IPS-18a (cell line): ENCODE data around the gene ALOX5.

ENCODE experiments used
- H3K27ac ChIP-seq: one replicate; pipeline ENCODE4 v1.5.1; 2013; ENCODE audit warnings: low read length
- H3K27me3 ChIP-seq: one replicate; pipeline ENCODE4 v1.6.1; 2013; ENCODE audit warnings: mild to moderate bottlenecking, low read length; ENCODE audit not compliant: control insufficient read depth, insufficient read depth
- H3K36me3 ChIP-seq: one replicate; pipeline ENCODE4 v1.6.1; 2013; ENCODE audit warnings: low read depth, low read length; ENCODE audit not compliant: control insufficient read depth
- H3K4me1 ChIP-seq: one replicate; pipeline ENCODE4 v1.6.1; 2013; ENCODE audit warnings: low read depth, low read length; ENCODE audit not compliant: control insufficient read depth
- H3K4me3 ChIP-seq: one replicate; pipeline ENCODE4 v1.5.1; 2013; ENCODE audit warnings: low read length
- H3K9ac ChIP-seq: one replicate; pipeline ENCODE4 v1.6.1; 2013; ENCODE audit warnings: mild to moderate bottlenecking, low read length, moderate library complexity
- H3K9me3 ChIP-seq: one replicate; pipeline ENCODE4 v1.6.1; 2013; ENCODE audit warnings: low read depth, low read length; ENCODE audit not compliant: control insufficient read depth

ALOX5 gene

DNA sequence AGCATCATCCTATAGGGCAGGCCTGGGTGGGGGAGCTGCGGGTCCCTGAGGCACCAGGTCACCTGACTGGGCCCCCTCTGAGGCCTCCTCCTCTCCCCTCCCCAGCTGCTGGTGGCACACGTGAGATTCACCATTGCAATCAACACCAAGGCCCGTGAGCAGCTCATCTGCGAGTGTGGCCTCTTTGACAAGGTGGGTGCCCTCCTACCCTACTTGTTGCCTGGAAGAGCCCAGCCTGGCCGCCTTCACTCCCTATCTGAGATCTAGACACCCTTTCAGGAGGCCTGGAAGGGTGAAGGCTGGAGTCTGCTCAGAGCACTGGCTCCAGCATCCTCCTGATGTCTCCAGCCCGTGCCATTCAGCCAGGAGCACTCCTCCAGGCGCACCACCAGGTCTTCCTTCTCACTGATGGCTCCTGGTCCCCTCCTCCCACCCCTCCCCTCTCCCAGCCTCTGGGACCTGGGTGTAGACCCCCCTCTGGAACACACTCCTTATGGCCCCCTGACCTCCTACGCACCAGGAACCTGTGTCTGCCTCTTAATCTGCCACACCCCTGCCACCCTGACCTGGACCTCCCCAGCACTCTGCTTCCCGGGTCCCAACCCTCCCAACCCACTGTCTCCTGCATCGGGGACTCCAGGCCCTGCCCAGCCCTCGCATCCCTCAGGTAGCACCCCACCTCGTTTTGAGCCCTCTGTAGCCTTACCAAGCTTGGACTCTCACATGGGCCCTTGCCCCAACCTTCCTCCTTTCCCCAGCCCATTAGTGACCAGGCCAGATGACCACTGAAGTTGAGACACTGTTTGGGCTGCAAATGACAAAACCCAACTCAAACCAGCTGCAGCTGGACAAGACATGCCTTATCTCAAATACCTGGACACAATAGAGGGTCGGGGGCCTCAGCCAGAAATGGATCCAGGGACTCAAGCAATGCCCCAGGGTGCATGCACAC lies 67.5 kb downstream of the ALOX5 start:
- H3K27me3 ChIP-seq, result no peaks in the 10 kb centered on the region
- no peaks in the 10 kb centered on the region for H3K4me1 ChIP-seq
- no peaks in the 10 kb centered on the region for H3K36me3 ChIP-seq
- no peaks in the 10 kb centered on the region for H3K9me3 ChIP-seq
- no peak overlapping the region for H3K9ac ChIP-seq
- no peak overlapping the region for H3K4me3 ChIP-seq
- H3K27ac ChIP-seq, result no peak overlapping the region

DNA sequence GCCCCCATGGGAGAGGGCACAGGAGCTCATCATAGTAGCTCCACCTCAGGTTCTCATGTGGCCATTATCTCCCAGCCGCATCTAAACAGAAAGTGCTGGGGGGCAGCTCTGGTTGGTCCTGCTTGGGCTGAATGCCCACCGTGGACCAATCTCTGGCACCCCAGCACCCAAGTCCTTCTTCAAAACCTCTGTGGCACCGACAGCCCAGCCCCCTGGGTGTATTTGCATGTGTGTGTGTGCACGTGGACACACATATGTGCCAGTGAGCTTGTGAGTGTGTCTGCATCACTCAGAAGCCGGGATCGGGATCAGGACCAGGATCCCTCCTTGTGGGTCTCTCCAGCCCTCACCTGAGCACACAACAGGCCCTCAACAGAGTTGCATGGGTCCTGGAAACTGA lies 68.2 kb downstream of the ALOX5 start:
- H3K4me3 ChIP-seq, result no peak overlapping the region
- no peaks in the 10 kb centered on the region for H3K4me1 ChIP-seq
- no peak overlapping the region for H3K9ac ChIP-seq
- H3K36me3 ChIP-seq, result no peaks in the 10 kb centered on the region
- no peaks in the 10 kb centered on the region for H3K27me3 ChIP-seq
- no peaks in the 10 kb centered on the region for H3K9me3 ChIP-seq
- no peak overlapping the region for H3K27ac ChIP-seq

DNA sequence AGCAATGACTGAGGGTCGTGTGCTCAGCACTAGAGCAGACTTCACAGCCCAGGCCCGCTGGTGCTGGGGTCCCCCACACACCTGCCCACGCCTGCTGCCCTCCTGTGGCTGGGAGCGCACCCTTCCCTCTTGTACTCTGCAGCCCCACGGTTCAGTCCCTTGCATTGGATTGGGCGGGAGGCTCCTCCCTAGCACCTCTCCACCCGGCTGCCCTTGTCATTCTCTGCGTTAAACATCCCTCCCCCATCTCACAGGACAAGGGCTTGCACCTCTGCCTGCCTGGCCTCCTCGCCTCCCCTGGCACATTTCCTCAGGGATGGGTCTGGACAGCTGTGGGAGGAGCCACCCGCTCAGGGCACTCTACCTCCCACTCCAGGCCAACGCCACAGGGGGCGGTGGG lies 68.6 kb downstream of the ALOX5 start:
- Histone ChIP-seq H3K27me3 (no peaks in the 10 kb centered on the region), H3K27ac (no peak overlapping the region), H3K9ac (no peak overlapping the region), H3K4me1 (no peaks in the 10 kb centered on the region), H3K9me3 (no peaks in the 10 kb centered on the region), H3K4me3 (no peak overlapping the region), H3K36me3 (no peaks in the 10 kb centered on the region)

DNA sequence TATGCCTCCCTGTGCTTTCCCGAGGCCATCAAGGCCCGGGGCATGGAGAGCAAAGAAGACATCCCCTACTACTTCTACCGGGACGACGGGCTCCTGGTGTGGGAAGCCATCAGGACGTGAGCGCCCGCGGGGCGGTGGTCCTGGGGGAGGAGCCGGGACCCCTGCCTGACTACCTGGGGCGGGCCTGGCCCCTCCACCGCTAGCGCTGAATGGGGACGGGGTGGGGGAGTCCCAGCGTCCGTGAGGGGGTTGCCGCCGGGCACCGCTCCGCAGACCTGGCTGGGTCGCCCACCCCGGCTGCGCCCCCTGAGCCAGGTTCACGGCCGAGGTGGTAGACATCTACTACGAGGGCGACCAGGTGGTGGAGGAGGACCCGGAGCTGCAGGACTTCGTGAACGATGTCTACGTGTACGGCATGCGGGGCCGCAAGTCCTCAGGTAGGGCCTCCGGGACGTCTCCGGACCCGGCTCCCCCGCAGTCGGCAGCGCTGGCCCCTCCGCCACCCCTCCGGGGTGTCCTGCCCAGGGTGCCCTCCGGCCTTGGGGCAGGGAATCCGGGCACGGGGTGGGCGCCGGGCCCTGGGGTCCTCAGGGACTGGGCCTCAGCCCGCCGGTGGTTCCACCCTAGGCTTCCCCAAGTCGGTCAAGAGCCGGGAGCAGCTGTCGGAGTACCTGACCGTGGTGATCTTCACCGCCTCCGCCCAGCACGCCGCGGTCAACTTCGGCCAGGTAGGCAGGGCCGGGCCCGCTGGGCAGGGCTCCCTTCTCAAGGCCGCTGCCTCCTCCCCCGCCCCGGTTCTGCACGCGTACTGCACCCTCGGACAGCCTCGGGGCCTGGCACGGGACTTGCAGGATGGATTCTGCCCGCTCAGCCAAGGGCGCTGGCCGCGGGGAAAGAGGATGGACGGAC lies 69.3 kb downstream of the ALOX5 start:
- H3K27me3 ChIP-seq, result no peaks in the 10 kb centered on the region
- H3K4me3 ChIP-seq, result no peak overlapping the region
- no peaks in the 10 kb centered on the region for H3K36me3 ChIP-seq
- H3K4me1 ChIP-seq, result no peaks in the 10 kb centered on the region
- H3K9ac ChIP-seq, result no peak overlapping the region
- no peaks in the 10 kb centered on the region for H3K9me3 ChIP-seq
- no peak overlapping the region for H3K27ac ChIP-seq

DNA sequence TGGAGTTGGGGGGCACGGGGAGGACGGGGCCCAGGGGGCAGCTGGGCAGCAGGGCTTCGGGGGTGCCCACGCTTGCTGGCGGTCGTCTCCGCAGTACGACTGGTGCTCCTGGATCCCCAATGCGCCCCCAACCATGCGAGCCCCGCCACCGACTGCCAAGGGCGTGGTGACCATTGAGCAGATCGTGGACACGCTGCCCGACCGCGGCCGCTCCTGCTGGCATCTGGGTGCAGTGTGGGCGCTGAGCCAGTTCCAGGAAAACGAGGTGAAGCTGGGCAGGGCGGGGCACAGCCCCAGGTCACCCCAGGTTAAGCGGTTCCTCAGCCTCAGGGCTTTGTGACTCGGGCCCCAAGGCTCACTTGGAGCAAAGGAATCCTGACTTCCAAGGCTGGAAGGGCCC lies 70.0 kb downstream of the ALOX5 start:
- Histone ChIP-seq H3K27me3 (no peaks in the 10 kb centered on the region), H3K9me3 (no peaks in the 10 kb centered on the region), H3K36me3 (no peaks in the 10 kb centered on the region), H3K4me3 (no peak overlapping the region), H3K4me1 (no peaks in the 10 kb centered on the region), H3K9ac (no peak overlapping the region), H3K27ac (no peak overlapping the region)

DNA sequence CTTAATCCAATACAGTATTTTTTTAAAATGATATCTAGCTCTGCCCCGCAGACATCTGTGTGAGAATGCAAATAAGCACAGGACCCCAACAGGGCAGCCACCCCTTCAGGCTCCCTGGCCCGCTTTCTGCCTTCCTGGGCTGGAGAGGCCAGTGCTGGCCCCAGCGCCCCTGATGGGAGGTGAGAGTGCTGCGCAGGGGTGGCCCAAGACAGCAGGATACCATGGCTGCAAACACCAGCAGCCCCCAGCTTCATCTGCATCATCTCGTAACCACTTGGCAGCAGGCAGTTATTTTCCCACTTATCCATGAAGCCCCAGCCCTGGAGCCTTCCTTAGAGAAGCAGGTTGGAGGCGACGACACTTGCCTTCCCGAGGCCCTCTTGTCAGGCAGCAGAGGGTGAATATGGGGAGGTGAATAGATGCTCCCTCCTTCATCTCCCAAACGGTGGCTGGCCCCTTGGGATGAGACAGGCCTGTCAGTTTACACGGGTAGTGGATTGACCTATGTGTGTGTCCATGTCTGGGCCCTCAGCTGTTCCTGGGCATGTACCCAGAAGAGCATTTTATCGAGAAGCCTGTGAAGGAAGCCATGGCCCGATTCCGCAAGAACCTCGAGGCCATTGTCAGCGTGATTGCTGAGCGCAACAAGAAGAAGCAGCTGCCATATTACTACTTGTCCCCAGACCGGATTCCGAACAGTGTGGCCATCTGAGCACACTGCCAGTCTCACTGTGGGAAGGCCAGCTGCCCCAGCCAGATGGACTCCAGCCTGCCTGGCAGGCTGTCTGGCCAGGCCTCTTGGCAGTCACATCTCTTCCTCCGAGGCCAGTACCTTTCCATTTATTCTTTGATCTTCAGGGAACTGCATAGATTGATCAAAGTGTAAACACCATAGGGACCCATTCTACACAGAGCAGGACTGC lies 71.2 kb downstream of the ALOX5 start:
- Histone ChIP-seq H3K9me3 (no peaks in the 10 kb centered on the region), H3K27me3 (no peaks in the 10 kb centered on the region), H3K9ac (no peak overlapping the region), H3K27ac (no peak overlapping the region), H3K36me3 (no peaks in the 10 kb centered on the region), H3K4me3 (no peak overlapping the region), H3K4me1 (no peaks in the 10 kb centered on the region)

DNA sequence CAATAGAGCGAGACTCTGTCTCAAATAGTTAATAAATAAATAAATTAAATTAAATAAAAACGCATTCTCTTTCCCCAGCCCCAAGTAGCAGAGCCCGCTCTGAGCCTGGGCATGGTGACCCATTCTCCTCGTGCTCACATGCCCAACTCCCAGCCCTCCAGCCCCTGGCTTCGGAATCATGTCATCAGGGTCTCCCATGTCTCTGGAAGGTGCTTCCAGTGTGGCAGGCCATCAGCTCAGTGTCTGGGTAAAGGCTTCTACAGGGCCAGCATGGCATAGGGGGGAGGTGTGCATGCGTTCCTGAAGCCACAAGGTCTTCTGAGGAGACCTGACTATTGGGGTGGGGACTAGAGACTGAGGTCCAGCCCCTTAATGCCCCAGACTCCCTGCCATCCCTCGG lies 72.8 kb downstream of the ALOX5 start:
- no peaks in the 10 kb centered on the region for H3K27me3 ChIP-seq
- H3K36me3 ChIP-seq, result no peaks in the 10 kb centered on the region
- no peaks in the 10 kb centered on the region for H3K4me1 ChIP-seq
- no peak overlapping the region for H3K4me3 ChIP-seq
- H3K27ac ChIP-seq, result no peak overlapping the region
- H3K9ac ChIP-seq, result no peak overlapping the region
- H3K9me3 ChIP-seq, result no peaks in the 10 kb centered on the region

DNA sequence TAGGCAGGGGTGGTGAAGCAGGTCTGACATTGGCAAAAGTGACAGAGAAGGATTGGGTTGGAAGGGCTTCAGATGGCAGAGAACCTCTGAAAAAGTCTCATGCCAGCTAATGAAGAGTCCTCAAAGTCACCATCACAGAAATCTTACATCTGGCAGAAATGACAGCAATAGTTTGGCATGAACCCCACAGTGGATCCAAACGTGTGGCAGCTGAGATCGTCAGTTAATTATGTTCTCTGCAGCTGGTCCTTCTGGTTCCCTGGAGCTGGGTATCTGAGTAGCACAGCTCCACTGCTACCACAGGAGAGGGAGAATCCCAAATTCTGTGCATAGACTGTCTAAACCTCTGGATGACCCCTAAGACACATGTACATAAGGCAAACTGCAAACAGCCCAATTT lies 73.4 kb downstream of the ALOX5 start:
- H3K9me3 ChIP-seq, result no peaks in the 10 kb centered on the region
- H3K27me3 ChIP-seq, result no peaks in the 10 kb centered on the region
- no peaks in the 10 kb centered on the region for H3K36me3 ChIP-seq
- no peak overlapping the region for H3K9ac ChIP-seq
- H3K4me1 ChIP-seq, result no peaks in the 10 kb centered on the region
- no peak overlapping the region for H3K4me3 ChIP-seq
- H3K27ac ChIP-seq, result no peak overlapping the region

DNA sequence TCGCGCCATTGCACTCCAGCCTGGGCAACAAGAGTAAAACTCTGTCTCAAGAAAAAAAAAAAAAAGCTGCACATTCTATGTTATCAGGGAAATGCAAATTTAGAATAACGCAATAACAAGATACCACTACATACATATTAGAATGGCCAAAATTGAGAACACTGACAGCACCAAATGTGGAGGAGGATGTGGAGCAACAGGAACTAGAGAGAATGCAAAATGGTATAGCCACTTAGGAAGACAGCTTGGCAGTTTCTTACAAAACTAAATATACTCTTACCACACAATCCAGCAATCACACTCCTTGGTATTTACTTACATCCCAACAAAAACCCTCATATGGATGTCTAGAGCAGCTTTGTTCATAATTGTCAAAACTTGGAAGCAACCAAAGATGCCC lies 76.8 kb downstream of the ALOX5 start:
- Histone ChIP-seq H3K4me1 (no peaks in the 10 kb centered on the region), H3K9me3 (no peaks in the 10 kb centered on the region), H3K36me3 (no peaks in the 10 kb centered on the region), H3K4me3 (no peak overlapping the region), H3K27me3 (no peaks in the 10 kb centered on the region), H3K27ac (no peak overlapping the region), H3K9ac (no peak overlapping the region)

DNA sequence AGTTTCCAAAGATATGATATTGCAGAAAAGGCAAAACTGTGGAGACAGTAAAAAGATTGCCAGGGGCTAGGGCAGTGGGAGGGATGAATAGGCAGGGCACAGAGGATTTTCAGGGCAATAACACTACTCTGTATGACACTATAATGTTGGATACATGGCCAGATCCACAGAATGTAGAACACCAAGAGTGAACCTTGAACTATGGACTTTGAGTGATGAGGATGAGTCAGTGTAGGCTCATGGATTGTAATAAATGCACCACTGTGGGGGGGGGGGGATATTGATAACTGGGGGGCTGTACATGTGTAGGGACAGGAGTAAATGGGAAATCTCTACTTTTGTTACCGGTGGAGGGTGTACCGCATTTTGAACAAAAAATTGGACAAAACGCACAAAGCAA lies 77.4 kb downstream of the ALOX5 start:
- H3K36me3 ChIP-seq, result no peaks in the 10 kb centered on the region
- H3K27me3 ChIP-seq, result no peaks in the 10 kb centered on the region
- H3K9ac ChIP-seq, result no peak overlapping the region
- H3K4me3 ChIP-seq, result no peak overlapping the region
- no peaks in the 10 kb centered on the region for H3K4me1 ChIP-seq
- no peak overlapping the region for H3K27ac ChIP-seq
- H3K9me3 ChIP-seq, result no peaks in the 10 kb centered on the region

DNA sequence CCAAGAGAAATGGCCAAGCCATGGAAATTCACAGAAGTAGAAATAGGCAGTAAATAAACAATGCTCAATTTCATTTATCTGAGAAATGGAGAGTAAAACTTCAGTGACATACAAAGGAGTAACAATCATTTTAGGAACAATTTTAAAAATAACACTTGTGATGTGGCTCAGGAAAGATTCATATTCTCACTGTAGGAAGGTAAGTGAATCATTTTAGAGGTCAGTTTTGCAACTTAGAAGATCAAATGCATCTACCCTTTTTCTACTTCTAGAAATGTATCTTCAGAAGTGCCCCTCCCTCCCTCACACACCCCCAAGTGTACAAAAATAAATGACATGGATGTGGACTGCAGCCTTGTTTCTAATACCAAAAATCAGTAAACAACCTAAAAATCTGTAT lies 78.3 kb downstream of the ALOX5 start:
- no peak overlapping the region for H3K9ac ChIP-seq
- H3K27ac ChIP-seq, result no peak overlapping the region
- H3K4me1 ChIP-seq, result no peaks in the 10 kb centered on the region
- H3K9me3 ChIP-seq, result no peaks in the 10 kb centered on the region
- no peaks in the 10 kb centered on the region for H3K36me3 ChIP-seq
- no peak overlapping the region for H3K4me3 ChIP-seq
- no peaks in the 10 kb centered on the region for H3K27me3 ChIP-seq
